HCT116 (cell line): ENCODE results near the gene RPS24. TPM values are rescaled to one million over a fixed set of nuclear protein-coding genes. Genes with fewer than 3 reads are reported as not detected.

Source experiments
- ATAC-seq: fragments of 200-7000 bp; cut with Tn5 transposase; 2 replicates; pipeline ENCODE4 v1.9.1; 2020; ENCODE audit warnings: mild to moderate bottlenecking, moderate library complexity
- Bru-seq: library from RNA; stranded (reverse); fragments of 400-500 nt; gene quantifications from one replicate; lab custom pipeline; 2021; lab: Mats Ljungman, UMichigan
- BruChase-seq, 2 experiments: library from RNA; stranded (reverse); fragments of 400-500 nt; gene quantifications; one replicate each; lab custom pipeline; 2021; lab: Mats Ljungman, UMichigan
- BruUV-seq: library from RNA; stranded (reverse); fragments of 400-500 nt; replicated peaks from 2 replicates; lab custom pipeline; 2021; lab: Mats Ljungman, UMichigan
- CTCF ChIA-PET: fragments of 300-600 bp; sonication (Branson Sonifier 250); formaldehyde crosslinking; loops from one replicate; lab custom pipeline; 2021; ENCODE audit warnings: antibody characterized with exemption; lab: Charles Lee
- POLR2A ChIA-PET: fragments of 300-600, 350-600 bp; sonication (Branson Sonifier 250); formaldehyde crosslinking; loops from one replicate; lab custom pipeline; 2021; ENCODE audit warnings: antibody characterized with exemption; lab: Charles Lee
- RAD21 ChIA-PET, 2 experiments: fragments of 300-600 bp; sonication (Branson Sonifier 250); formaldehyde crosslinking; loops; one replicate each; lab custom pipeline; 2023; ENCODE audit warnings: low total read pairs in 2 of 2; ENCODE audit not compliant: uncharacterized antibody in 2 of 2, unreplicated experiment in 2 of 2, low non-redundant PET in 1 of 2; lab: Charles Lee
- DNase-seq: peaks from one replicate; pipeline ENCODE4 v3.0.0-alpha.2; 2010; ENCODE audit warnings: low read depth, low spot score
- H2AFZ ChIP-seq: fragments of 200-600 bp; shearing (Covaris generic), sonication (generic); 2 replicates; pipeline ENCODE4 v1.6.1; 2017; ENCODE audit warnings: low read depth, mixed run types, mixed read lengths, antibody characterized with exemption, low read length; ENCODE audit not compliant: poor library complexity, severe bottlenecking
- H3K27ac ChIP-seq: 2 replicates; pipeline ENCODE4 v1.5.1; 2012; ENCODE audit warnings: low read depth, low read length
- H3K27me3 ChIP-seq: fragments of 200-600 bp; sonication (generic); 2 replicates; pipeline ENCODE4 v1.6.1; 2016; ENCODE audit warnings: mixed run types, low read length, mixed read lengths; ENCODE audit not compliant: insufficient read depth
- H3K36me3 ChIP-seq, 2 experiments: fragments of 200-500 bp in 1 of 2; fragments of 200-600 bp in 1 of 2; sonication (Bioruptor generic) in 1 of 2; sonication (generic) in 1 of 2; 2 replicates each; pipeline versions ENCODE4 v1.5.1 to v1.6.1; 2014 to 2016; ENCODE audit warnings: low read length in 2 of 2, inconsistent platforms in 1 of 2, mixed read lengths in 1 of 2, mixed run types in 1 of 2; ENCODE audit not compliant: insufficient read depth in 2 of 2, control insufficient read depth in 1 of 2
- H3K4me1 ChIP-seq, 2 experiments: fragments of 200-600 bp in 1 of 2; sonication (generic) in 1 of 2; 2 replicates each; pipeline versions ENCODE4 v1.5.1 to v1.6.1; 2012 to 2017; ENCODE audit warnings: low read length in 2 of 2, inconsistent platforms in 1 of 2, mild to moderate bottlenecking in 1 of 2, mixed read lengths in 1 of 2, mixed run types in 1 of 2, moderate library complexity in 1 of 2; ENCODE audit not compliant: insufficient read depth in 2 of 2, control insufficient read depth in 1 of 2
- H3K4me2 ChIP-seq: fragments of 200-600 bp; sonication (generic); 2 replicates; pipeline ENCODE4 v1.6.1; 2017; ENCODE audit warnings: mixed run types, low read length, mixed read lengths
- H3K4me3 ChIP-seq, 2 experiments: fragments of 200-600 bp in 1 of 2; sonication (generic) in 1 of 2; replicated peaks in 1 of 2; 2 replicates each; pipeline ENCODE4 v1.5.1; 2011 to 2016; ENCODE audit warnings: low read length in 2 of 2, control low read depth in 1 of 2, low read depth in 1 of 2, mild to moderate bottlenecking in 1 of 2, mixed read lengths in 1 of 2, mixed run types in 1 of 2
- H3K79me2 ChIP-seq: fragments of 200-600 bp; sonication (generic); 2 replicates; pipeline ENCODE4 v1.6.1; 2017; ENCODE audit warnings: mild to moderate bottlenecking, mixed run types, low read length, moderate library complexity, mixed read lengths; ENCODE audit not compliant: insufficient read depth
- H3K9ac ChIP-seq: fragments of 200-600 bp; sonication (generic); 2 replicates; pipeline ENCODE4 v1.6.1; 2016; ENCODE audit warnings: low read length, mixed read lengths
- H3K9me2 ChIP-seq: fragments of 200-600 bp; sonication (generic), shearing (Covaris generic); 2 replicates; pipeline ENCODE4 v1.6.1; 2017; ENCODE audit warnings: mixed run types, mild to moderate bottlenecking, moderate library complexity; ENCODE audit not compliant: insufficient read depth
- H3K9me3 ChIP-seq, 2 experiments: fragments of 200-500 bp in 1 of 2; fragments of 200-600 bp in 1 of 2; sonication (Bioruptor generic) in 1 of 2; sonication (generic) in 1 of 2; 2 replicates each; pipeline ENCODE4 v1.6.1; 2014 to 2017; ENCODE audit warnings: low read length in 2 of 2, mixed read lengths in 2 of 2, inconsistent platforms in 1 of 2, low read depth in 1 of 2, mild to moderate bottlenecking in 1 of 2, mixed run types in 1 of 2, moderate library complexity in 1 of 2; ENCODE audit not compliant: control insufficient read depth in 1 of 2, insufficient read depth in 1 of 2
- H4K20me1 ChIP-seq: fragments of 200-600 bp; sonication (generic), shearing (Covaris generic); 2 replicates; pipeline ENCODE4 v1.6.1; 2017; ENCODE audit warnings: mixed run types, mild to moderate bottlenecking, moderate library complexity; ENCODE audit not compliant: insufficient read depth
- ATF3 ChIP-seq: IDR thresholded peaks from 2 replicates; pipeline ENCODE4 v1.6.1; 2012
- CBX3 ChIP-seq: IDR thresholded peaks from 2 replicates; pipeline ENCODE4 v1.6.1; 2012; ENCODE audit warnings: low read depth
- CEBPB ChIP-seq: IDR thresholded peaks from 2 replicates; pipeline ENCODE4 v1.6.1; 2012; ENCODE audit warnings: low read depth
- CTCF ChIP-seq, 3 experiments: fragments of 200-600 bp in 1 of 3; sonication (generic) in 1 of 3; IDR thresholded peaks in 2 of 3; conservative IDR thresholded peaks in 1 of 3; 2 replicates each; pipeline ENCODE4 v1.5.1; 2012 to 2017; ENCODE audit warnings: low read depth in 2 of 3, low read length in 2 of 3, antibody characterized with exemption in 1 of 3, borderline replicate concordance in 1 of 3, control low read depth in 1 of 3, mild to moderate bottlenecking in 1 of 3, mixed read lengths in 1 of 3, mixed run types in 1 of 3, moderate library complexity in 1 of 3; ENCODE audit not compliant: insufficient read depth in 1 of 3
- EGR1 ChIP-seq: IDR thresholded peaks from 2 replicates; pipeline ENCODE4 v1.6.1; 2012; ENCODE audit warnings: low read depth
- ELF1 ChIP-seq: IDR thresholded peaks from 2 replicates; pipeline ENCODE4 v1.6.1; 2012; ENCODE audit warnings: low read depth, borderline replicate concordance
- EZH2 ChIP-seq: fragments of 200-600 bp; sonication (generic); IDR thresholded peaks from 2 replicates; pipeline ENCODE4 v1.6.1; 2017; ENCODE audit warnings: antibody characterized with exemption, mixed run types
- EZH2phosphoT487 ChIP-seq: fragments of 200-600 bp; IDR thresholded peaks from 2 replicates; pipeline ENCODE4 v1.6.1; 2018; ENCODE audit warnings: antibody characterized with exemption, borderline replicate concordance
- FOSL1 ChIP-seq: IDR thresholded peaks from 2 replicates; pipeline ENCODE4 v1.6.1; 2012; ENCODE audit warnings: low read depth
- JUND ChIP-seq: IDR thresholded peaks from 2 replicates; pipeline ENCODE4 v1.6.1; 2012
- MAX ChIP-seq: IDR thresholded peaks from 2 replicates; pipeline ENCODE4 v1.6.1; 2012
- POLR2A ChIP-seq: IDR thresholded peaks from 2 replicates; pipeline ENCODE4 v1.7.0; 2011; ENCODE audit warnings: borderline replicate concordance; ENCODE audit not compliant: insufficient read depth, insufficient read length; ENCODE audit errors: extremely low read depth
- RAD21 ChIP-seq: IDR thresholded peaks from 2 replicates; pipeline ENCODE4 v1.6.1; 2012; ENCODE audit warnings: low read depth, mild to moderate bottlenecking
- REST ChIP-seq: IDR thresholded peaks from 2 replicates; pipeline ENCODE4 v1.6.1; 2012; ENCODE audit warnings: low read depth
- SIN3A ChIP-seq: IDR thresholded peaks from 2 replicates; pipeline ENCODE4 v1.6.1; 2012; ENCODE audit warnings: low read depth
- SRF ChIP-seq: IDR thresholded peaks from 2 replicates; pipeline ENCODE4 v1.6.1; 2012; ENCODE audit warnings: low read depth
- TCF7L2 ChIP-seq: IDR thresholded peaks from 2 replicates; pipeline ENCODE4 v1.7.0; 2011; ENCODE audit warnings: borderline replicate concordance, inconsistent platforms; ENCODE audit not compliant: insufficient read depth, insufficient read length; ENCODE audit errors: extremely low read depth
- YY1 ChIP-seq: IDR thresholded peaks from 2 replicates; pipeline ENCODE4 v1.6.1; 2011; ENCODE audit warnings: low read length, low read depth, moderate library complexity, mild to moderate bottlenecking; ENCODE audit not compliant: insufficient replicate concordance; ENCODE audit errors: extremely low read depth
- ZFX ChIP-seq: fragments of 450-650 bp; IDR thresholded peaks from 2 replicates; pipeline ENCODE4 v1.6.1; 2017
- ZNF274 ChIP-seq: fragments of 200-500 bp; sonication (Bioruptor generic); IDR thresholded peaks from 2 replicates; pipeline ENCODE4 v1.6.1; 2014; ENCODE audit warnings: mild to moderate bottlenecking, low read depth, low read length, inconsistent platforms
- intact Hi-C: fragments of 100-400 bp; cut with micrococcal nuclease; formaldehyde crosslinking; loops from 2 replicates; pipeline ENCODE4 v1.10.0; 2022
- long read RNA-seq: library from polyadenylated mRNA; unstranded; transcript quantifications from one replicate; pipeline ENCODE4 v2.0.0, GENCODE V29; 2021; ENCODE audit not compliant: unreplicated experiment
- polyA plus RNA-seq: library from polyadenylated mRNA; unstranded; fragments of >200 nt; gene quantifications from 2 replicates; pipeline ENCODE4 v1.2.1, GENCODE V29; 2012; ENCODE audit warnings: missing spikeins
- total RNA-seq: library from RNA; stranded (reverse); gene quantifications from one replicate; pipeline ENCODE4 v1.2.1, GENCODE V29; 2021; ENCODE audit not compliant: unreplicated experiment

The RPS24 gene
- total RNA-seq = 1,764 TPM
- polyA plus RNA-seq = 2,799 and 3,465 TPM in 2 replicates
- Bru-seq, nascent RNA = percentile 98 among the genes with signal in this experiment
- BruChase-seq, experiment 1, labeled RNA remaining after a 6-hour chase = percentile 97 among the genes with signal in this experiment
- BruChase-seq, experiment 2, labeled RNA remaining after a 2-hour chase = percentile 97 among the genes with signal in this experiment
- long read RNA-seq, transcript RPS24-214 (5 exons, 634 nt) = major isoform, 194 of 1,227 reads
- long read RNA-seq, transcript RPS24-211 (1 exons, 2,146 nt) = minor isoform, 9 of 1,227 reads
- long read RNA-seq, partial matches to known transcripts = 1,018 of 1,227 reads
- long read RNA-seq, other reads (novel, unspliced or antisense) = 3 of 1,227 reads

- Histone ChIP-seq H3K9me2 (no peaks in the 10 kb centered on the region), H3K9me3 (no peaks in the 10 kb centered on the region), H3K9ac (peak within 1 kb of the TSS; percentile 87), H3K36me3 (peaks cover 39 to 46% of the 10 kb centered on the region in 2 experiments), H2AFZ (peak within 1 kb of the TSS; percentile 89), H4K20me1 (peaks cover 46% of the 10 kb centered on the region), H3K27ac (peak within 1 kb of the TSS; percentile 67), H3K4me2 (peak within 1 kb of the TSS; percentile 89), H3K27me3 (no peaks in the 10 kb centered on the region), H3K4me1 (peaks cover 10 to 27% of the 10 kb centered on the region in 2 experiments), H3K4me3 (peak within 1 kb of the TSS; percentile 88 to 97), H3K79me2 (peaks cover 57% of the 10 kb centered on the region)
- POLR2A ChIA-PET = interaction anchor here (1.1 kb wide), 1 partner anchor 125 kb away, joined by 3 read pairs; no protein-coding TSS in a partner anchor
- ATAC-seq = peak; percentile 88
- no TSS peak for BruUV-seq
- intact Hi-C loops = loop anchor here (5.0 kb wide), 1 partner anchor 938 kb away; no protein-coding TSS in a partner anchor
- RAD21 ChIA-PET = no interaction called here
- CTCF ChIA-PET = interaction anchor here (0.6 kb wide), 1 partner anchor 11 kb away, joined by 4 read pairs; no protein-coding TSS in a partner anchor
- DNase-seq = peak; percentile 97
- TF ChIP-seq TCF7L2 (no peak), SIN3A (peak; percentile 87), ELF1 (no peak), ZNF274 (no peak), POLR2A (peak; percentile 94), ATF3 (no peak), JUND (no peak), ZFX (peak; percentile 36; the same call in 1 of the 2 replicates), SRF (no peak), CTCF (IDR thresholded peaks at IDR 0.05 in 2 of 3, conservative IDR thresholded peaks at IDR 0.05 in 1 of 3; ENCODE audit: borderline replicate concordance in 1 of 3, insufficient read depth in 1 of 3, low read depth in 2 of 3, low read length in 2 of 3) (no peak), CBX3 (no peak; the same call in 1 of the 2 replicates), EZH2phosphoT487 (no peak), FOSL1 (no peak), YY1 (peak; percentile 89), RAD21 (no peak), EZH2 (no peak), CEBPB (peak; percentile 91), MAX (peak; percentile 92), REST (no peak), EGR1 (peak; percentile 95)
These were observed at the start of gene RPS24 for GRCh38 chr10:78033637-78034470. RPS24 (plus strand) TSS chr10:78033863; CDS start chr10:78033902, 39 bp downstream.
